ENCODE measurements around the gene GNAI3.

The GNAI3 gene

DNA sequence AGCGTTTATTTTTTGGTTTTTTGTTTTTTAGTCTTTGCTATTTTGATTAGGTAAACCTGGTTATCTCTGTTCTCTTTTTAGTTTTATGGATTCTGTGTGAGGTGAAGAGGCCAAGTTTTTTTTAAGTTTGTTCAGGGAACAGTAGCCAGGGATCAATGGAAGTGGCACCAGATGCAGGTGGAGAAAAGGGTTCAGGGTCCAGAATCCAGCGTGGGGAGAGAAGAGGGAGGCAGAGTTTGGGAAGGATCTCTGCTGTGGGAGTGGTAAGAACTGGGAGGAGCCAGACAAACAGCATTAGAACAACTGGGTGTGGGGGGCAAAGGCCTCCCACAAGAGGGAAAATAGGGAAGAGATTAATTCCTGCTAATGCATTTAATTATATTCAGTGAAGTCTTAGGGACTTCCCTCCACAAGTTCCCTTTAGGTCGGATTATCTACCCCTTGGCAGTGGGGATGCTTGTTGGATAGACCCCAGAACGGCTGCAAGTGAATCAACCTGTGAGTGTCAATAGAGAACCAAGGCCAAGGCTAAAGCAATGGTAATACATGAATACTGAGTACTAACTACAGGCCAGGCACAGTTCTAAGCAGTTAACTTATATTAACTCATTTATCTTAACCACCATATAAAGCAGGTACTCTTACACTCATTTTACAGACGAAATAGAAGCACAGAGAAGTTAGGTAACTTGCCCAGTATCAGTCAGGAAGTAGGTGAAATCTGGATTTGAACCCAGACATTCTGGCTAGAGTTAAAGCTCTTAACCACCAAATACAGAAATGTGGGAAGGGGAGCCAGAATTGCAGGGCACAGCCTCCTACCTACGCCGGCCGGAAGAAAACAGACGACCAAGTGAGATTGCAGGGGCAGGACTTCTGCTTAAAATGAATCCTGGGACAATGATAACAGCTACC is 70.5 kb downstream of the GNAI3 start:
- no peak for TF ChIP-seq CTCF (IDR thresholded peaks at IDR 0.05; ENCODE audit: low read depth, low read length, missing control alignments)

DNA sequence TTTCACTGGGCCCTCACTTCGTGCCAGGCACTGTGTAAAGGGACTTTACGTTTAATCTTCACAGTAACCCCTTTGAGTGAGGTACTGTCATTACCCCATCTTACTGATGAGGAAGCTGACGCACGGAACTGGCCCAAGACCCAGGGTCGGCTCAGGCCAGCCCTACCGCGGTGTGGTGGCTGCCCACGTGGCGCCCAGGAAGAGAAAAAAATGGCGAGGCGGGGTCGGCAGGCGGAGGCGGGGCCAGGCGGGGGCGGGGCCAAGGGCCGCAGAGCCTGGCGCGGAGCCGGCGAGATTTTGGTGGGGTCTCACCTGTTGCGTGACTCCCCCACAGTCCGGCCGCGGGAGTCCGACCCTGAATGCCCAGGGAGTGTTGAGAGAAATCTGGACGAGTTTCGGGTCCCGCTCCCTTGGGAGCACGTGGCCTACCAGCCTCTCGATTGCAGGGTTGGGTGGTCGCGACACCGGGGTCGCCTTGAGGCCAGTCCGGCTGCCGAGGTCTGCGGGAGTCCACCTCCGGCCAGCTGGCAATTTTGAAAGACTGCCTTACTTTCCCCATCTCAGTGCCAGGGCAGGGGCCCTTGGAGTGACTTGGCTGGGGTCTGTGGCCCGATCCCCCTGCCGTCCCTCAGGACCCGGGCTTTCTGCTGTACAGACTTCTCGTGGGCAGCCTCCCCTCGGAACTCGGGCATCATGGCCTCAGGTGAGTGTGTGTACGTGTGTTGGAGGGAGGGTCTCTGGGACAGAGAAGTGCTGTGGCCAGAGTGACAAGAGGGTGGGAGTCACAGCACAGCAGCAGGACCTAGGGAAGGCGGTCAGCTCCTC is 71.4 kb downstream of the GNAI3 start, which contains the start of the genes AMPD2 and GNAT2:
Gene AMPD2, plus strand, starts transcription at position 262 of the 825 bp plus-strand sequence. CDS start 1,339 bp downstream, outside the sequence.
Gene GNAT2, minus strand, starts transcription at position 41 of the 825 bp plus-strand sequence. CDS start 6,746 bp downstream, outside the sequence.
- H3K4me3 ChIP-seq (replicated peaks; ENCODE audit: low read depth, low read length) = peak within 1 kb of the TSS; percentile 98
- no peak for DNase-seq (ENCODE audit: extremely low read depth, low read depth)
- no peak for TF ChIP-seq CTCF (IDR thresholded peaks at IDR 0.05; ENCODE audit: low read depth, low read length, missing control alignments)

More for the DNA sequence above, 70.5 kb downstream of the GNAI3 start:
- no peak for DNase-seq (ENCODE audit: extremely low read depth, low read depth)
- peak overlapping the region; percentile 98 for H3K4me3 ChIP-seq (replicated peaks; ENCODE audit: low read depth, low read length)

DNA sequence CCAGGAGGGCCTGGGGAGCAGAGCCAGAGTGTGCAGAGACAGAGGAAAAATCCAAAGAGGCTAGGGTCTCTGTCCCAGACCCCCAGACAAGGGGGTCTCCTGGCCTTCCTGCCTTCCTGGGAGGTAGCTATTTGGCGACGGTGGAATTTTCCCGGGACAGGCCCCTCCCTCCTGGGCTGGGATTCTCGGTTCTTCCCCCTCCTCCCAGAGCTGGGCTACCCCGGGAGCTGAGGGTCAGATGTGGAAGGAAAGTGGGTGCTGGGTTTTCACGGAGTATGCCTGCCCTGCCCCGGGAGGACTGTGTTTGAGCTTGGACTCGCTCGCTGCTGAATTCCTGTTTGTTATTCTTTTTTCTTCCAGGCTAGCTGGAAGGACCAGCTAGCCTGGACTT is 72.0 kb downstream of the GNAI3 start:
- DNase-seq (ENCODE audit: extremely low read depth, low read depth) = no peak
- peak overlapping the region; percentile 98 for H3K4me3 ChIP-seq (replicated peaks; ENCODE audit: low read depth, low read length)
- TF ChIP-seq CTCF (IDR thresholded peaks at IDR 0.05; ENCODE audit: low read depth, low read length, missing control alignments) = no peak

DNA sequence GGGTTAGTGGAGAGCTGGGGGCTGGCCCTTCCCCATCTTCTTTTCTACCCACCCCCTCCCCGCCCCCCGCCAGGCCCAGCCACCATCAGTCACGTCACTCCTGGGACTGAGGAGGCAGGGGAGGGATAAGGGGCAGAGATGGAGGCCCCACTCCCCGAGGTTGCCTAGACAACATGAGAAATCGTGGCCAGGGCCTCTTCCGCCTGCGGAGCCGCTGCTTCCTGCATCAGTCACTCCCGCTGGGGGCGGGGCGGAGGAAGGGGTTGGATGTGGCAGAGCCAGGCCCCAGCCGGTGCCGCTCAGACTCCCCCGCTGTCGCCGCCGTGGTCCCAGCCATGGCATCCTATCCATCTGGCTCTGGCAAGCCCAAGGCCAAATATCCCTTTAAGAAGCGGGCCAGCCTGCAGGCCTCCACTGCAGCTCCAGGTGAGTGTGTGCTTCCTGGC is 72.4 kb downstream of the GNAI3 start:
- peak overlapping the region; percentile 98 for H3K4me3 ChIP-seq (replicated peaks; ENCODE audit: low read depth, low read length)
- DNase-seq (ENCODE audit: extremely low read depth, low read depth) = peak; percentile 72
- TF ChIP-seq CTCF (IDR thresholded peaks at IDR 0.05; ENCODE audit: low read depth, low read length, missing control alignments) = no peak

GRCh38 chr1:109621379-109622136 is 73.1 kb downstream of the GNAI3 start:
- no peak for TF ChIP-seq CTCF (IDR thresholded peaks at IDR 0.05; ENCODE audit: low read depth, low read length, missing control alignments)
- peak overlapping the region; percentile 98 for H3K4me3 ChIP-seq (replicated peaks; ENCODE audit: low read depth, low read length)
- no peak for DNase-seq (ENCODE audit: extremely low read depth, low read depth)

Measured in HFF-Myc (cell line).